Ascending aorta (tissue), 2 donors: ENCODE results near the gene ATG4B. TPM values are rescaled to one million over a fixed set of nuclear protein-coding genes. Genes with fewer than 3 reads are reported as not detected.

Experiments used
- DNase-seq, 2 donors: peaks; one replicate each; pipeline ENCODE4 v3.0.0-alpha.2; 2019; ENCODE audit warnings: low spot score in 2 of 2
- H3K27ac ChIP-seq, 2 donors: fragments of 200-600 bp; sonication (generic); one replicate each; pipeline ENCODE4 v1.5.1; 2016 to 2017; ENCODE audit warnings: mild to moderate bottlenecking in 1 of 2
- H3K27me3 ChIP-seq: fragments of 200-600 bp; sonication (generic); one replicate; pipeline ENCODE4 v1.5.1; 2017
- H3K36me3 ChIP-seq, 2 donors: fragments of 200-600 bp; sonication (generic); one replicate each; pipeline ENCODE4 v1.5.1; 2016
- H3K4me1 ChIP-seq, 2 donors: fragments of 200-600 bp; sonication (generic); one replicate each; pipeline ENCODE4 v1.5.1; 2016 to 2017; ENCODE audit warnings: mild to moderate bottlenecking in 1 of 2
- H3K4me3 ChIP-seq, 2 donors: fragments of 200-600 bp; sonication (generic); one replicate each; pipeline ENCODE4 v1.5.1; 2016 to 2017; ENCODE audit warnings: mild to moderate bottlenecking in 1 of 2
- H3K9me3 ChIP-seq, 2 donors: fragments of 200-600 bp; sonication (generic); one replicate each; pipeline ENCODE4 v1.5.1; 2016
- intact Hi-C: fragments of 100-400 bp; cut with DNase I; formaldehyde crosslinking; loops from one replicate; pipeline ENCODE4 v1.15.1; 2023
- total RNA-seq: library from RNA; depleted of rRNA; stranded (reverse); fragments of >200 nt; gene quantifications from one replicate; pipeline ENCODE4 v1.1.0, GENCODE V29; 2016
- TF ChIP-seq, protein P1 (sequence below), 3 experiments: fragments of 200-600 bp in 2 of 3; fragments of 450-650 bp in 1 of 3; sonication (generic) in 2 of 3; IDR thresholded peaks; one replicate each; pipeline ENCODE4 v1.5.1; 2016 to 2019; ENCODE audit warnings: antibody characterized with exemption in 3 of 3, mild to moderate bottlenecking in 1 of 3, moderate library complexity in 1 of 3

The ATG4B gene
- total RNA-seq, 1 donor from 2014 or later, result 225 TPM

DNA sequence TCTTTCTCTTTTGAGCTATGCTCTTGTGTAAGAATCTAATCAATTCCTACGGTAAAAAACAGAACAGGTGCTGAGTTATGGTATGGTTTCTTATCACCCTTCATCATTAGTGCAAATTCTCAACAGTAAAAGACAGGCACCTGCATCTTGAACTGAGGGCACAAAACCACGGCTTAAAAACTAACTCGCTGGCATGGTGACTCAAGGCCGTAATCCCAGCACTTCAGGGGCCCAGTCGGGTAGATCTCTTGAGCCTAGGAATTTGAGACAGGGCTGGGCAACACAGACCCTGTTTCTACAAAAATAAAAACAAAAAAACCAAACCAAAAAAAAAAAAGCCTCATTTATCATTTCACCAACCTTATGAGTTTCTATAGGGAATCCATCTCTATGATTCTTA is 33.8 kb upstream of the ATG4B start:
- H3K27ac ChIP-seq, result no peak overlapping the region
- H3K4me3 ChIP-seq, result no peak overlapping the region
- H3K36me3 ChIP-seq, result peaks cover 35 to 65% of the 10 kb centered on the region in 2 donors
- H3K9me3 ChIP-seq, result no peaks in the 10 kb centered on the region
- intact Hi-C loops, result no loop called here
- no peak for DNase-seq
- TF ChIP-seq, protein P1, sequence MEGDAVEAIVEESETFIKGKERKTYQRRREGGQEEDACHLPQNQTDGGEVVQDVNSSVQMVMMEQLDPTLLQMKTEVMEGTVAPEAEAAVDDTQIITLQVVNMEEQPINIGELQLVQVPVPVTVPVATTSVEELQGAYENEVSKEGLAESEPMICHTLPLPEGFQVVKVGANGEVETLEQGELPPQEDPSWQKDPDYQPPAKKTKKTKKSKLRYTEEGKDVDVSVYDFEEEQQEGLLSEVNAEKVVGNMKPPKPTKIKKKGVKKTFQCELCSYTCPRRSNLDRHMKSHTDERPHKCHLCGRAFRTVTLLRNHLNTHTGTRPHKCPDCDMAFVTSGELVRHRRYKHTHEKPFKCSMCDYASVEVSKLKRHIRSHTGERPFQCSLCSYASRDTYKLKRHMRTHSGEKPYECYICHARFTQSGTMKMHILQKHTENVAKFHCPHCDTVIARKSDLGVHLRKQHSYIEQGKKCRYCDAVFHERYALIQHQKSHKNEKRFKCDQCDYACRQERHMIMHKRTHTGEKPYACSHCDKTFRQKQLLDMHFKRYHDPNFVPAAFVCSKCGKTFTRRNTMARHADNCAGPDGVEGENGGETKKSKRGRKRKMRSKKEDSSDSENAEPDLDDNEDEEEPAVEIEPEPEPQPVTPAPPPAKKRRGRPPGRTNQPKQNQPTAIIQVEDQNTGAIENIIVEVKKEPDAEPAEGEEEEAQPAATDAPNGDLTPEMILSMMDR (IDR thresholded peaks at IDR 0.05), result no peak
- H3K27me3 ChIP-seq, result no peaks in the 10 kb centered on the region
- no peaks in the 10 kb centered on the region for H3K4me1 ChIP-seq

- Histone ChIP-seq H3K27ac (no peak overlapping the region), H3K4me1 (peaks cover 0 to 3% of the 10 kb centered on the region in 2 donors), H3K36me3 (peaks cover 26 to 55% of the 10 kb centered on the region in 2 donors), H3K4me3 (no peak overlapping the region), H3K27me3 (no peaks in the 10 kb centered on the region), H3K9me3 (no peaks in the 10 kb centered on the region)
- DNase-seq, result no peak
- TF ChIP-seq, protein P1 (IDR thresholded peaks at IDR 0.05), result no peak
- intact Hi-C loops, result no loop called here
Measured at GRCh38 chr2:241606186-241606585, 31.3 kb upstream of the ATG4B start.

GRCh38 chr2:241607162-241607885 is 30.2 kb upstream of the ATG4B start:
- Histone ChIP-seq H3K27me3 (no peaks in the 10 kb centered on the region), H3K27ac (no peak overlapping the region), H3K9me3 (no peaks in the 10 kb centered on the region), H3K36me3 (peaks cover 15 to 43% of the 10 kb centered on the region in 2 donors), H3K4me3 (no peak overlapping the region), H3K4me1 (peaks cover 0 to 3% of the 10 kb centered on the region in 2 donors)
- DNase-seq, result no peak
- intact Hi-C loops, result no loop called here
- TF ChIP-seq, protein P1 (IDR thresholded peaks at IDR 0.05), result no peak

- Histone ChIP-seq H3K4me1 (peaks cover 0 to 3% of the 10 kb centered on the region in 2 donors), H3K27ac (no peak overlapping the region), H3K36me3 (peaks cover 7 to 31% of the 10 kb centered on the region in 2 donors), H3K4me3 (no peak overlapping the region), H3K27me3 (no peaks in the 10 kb centered on the region), H3K9me3 (no peaks in the 10 kb centered on the region)
- intact Hi-C loops, result no loop called here
- no peak for DNase-seq
- TF ChIP-seq, protein P1 (IDR thresholded peaks at IDR 0.05), result no peak
Measured at GRCh38 chr2:241608881-241609280, 28.6 kb upstream of the ATG4B start.

DNA sequence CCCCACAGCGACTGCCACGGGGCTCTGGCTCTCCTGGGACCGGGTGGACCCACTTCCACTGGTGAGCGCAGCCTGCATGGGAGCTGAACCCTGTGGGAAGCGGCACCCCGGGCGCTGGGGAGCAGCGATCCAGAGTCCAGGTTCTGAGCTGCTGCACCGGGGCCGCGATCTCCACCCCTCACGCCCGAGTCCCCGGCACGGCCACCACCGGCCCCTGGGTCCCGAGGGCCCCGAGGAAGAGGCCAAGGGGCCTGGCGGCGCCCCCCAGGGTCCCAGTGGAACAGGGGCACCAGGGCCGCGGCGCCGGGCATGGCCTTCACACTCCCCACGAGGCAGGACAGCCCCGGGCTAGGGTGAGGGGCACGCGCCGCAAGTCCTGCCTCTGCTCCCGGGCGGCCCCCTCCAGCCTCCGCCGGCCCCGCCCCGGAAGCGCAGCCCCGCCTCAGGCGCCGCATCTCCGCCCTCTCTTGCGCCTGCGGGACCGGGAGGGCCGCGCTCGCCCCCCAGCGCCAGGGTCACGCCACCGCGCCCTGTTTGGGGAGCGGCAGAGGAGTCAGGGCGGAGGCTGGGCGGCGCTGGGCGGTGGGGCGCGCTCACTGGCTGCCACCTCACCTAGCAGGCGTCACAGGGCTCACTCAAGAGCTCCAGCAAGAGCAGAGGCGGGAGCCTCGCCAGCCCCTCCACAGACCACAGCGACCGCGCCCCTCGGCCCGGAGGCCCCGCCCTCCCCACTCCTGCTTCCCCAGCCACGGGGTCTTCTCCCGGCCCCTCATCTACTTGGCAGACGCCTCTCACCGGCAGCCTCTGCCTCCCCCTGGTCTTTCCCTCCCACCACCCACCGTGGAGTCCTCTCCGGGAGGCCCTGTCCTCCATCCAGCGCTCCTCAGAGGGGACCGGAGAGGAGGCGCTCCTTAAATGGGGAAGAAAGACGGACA is 27.4 kb upstream of the ATG4B start:
- TF ChIP-seq, protein P1 (IDR thresholded peaks at IDR 0.05), result peak; percentile 47 to 75 (median 69)
- intact Hi-C loops, result loop anchor here (1.0 to 2.0 kb wide), 2 partner anchors 27 to 101 kb away; partner anchors contain the start of genes ATG4B, STK25 and THAP4
- H3K36me3 ChIP-seq, result peaks cover 2 to 18% of the 10 kb centered on the region in 2 donors
- no peaks in the 10 kb centered on the region for H3K9me3 ChIP-seq
- peak; percentile 49 to 93 for DNase-seq
- peak overlapping the region; percentile 47 to 89 for H3K4me3 ChIP-seq
- peaks cover 0 to 3% of the 10 kb centered on the region in 2 donors for H3K4me1 ChIP-seq
- H3K27ac ChIP-seq, result peak overlapping the region; percentile 86 to 92
- H3K27me3 ChIP-seq, result no peaks in the 10 kb centered on the region
